ENCODE measurements around the gene SIPA1L3.

The SIPA1L3 gene

DNA sequence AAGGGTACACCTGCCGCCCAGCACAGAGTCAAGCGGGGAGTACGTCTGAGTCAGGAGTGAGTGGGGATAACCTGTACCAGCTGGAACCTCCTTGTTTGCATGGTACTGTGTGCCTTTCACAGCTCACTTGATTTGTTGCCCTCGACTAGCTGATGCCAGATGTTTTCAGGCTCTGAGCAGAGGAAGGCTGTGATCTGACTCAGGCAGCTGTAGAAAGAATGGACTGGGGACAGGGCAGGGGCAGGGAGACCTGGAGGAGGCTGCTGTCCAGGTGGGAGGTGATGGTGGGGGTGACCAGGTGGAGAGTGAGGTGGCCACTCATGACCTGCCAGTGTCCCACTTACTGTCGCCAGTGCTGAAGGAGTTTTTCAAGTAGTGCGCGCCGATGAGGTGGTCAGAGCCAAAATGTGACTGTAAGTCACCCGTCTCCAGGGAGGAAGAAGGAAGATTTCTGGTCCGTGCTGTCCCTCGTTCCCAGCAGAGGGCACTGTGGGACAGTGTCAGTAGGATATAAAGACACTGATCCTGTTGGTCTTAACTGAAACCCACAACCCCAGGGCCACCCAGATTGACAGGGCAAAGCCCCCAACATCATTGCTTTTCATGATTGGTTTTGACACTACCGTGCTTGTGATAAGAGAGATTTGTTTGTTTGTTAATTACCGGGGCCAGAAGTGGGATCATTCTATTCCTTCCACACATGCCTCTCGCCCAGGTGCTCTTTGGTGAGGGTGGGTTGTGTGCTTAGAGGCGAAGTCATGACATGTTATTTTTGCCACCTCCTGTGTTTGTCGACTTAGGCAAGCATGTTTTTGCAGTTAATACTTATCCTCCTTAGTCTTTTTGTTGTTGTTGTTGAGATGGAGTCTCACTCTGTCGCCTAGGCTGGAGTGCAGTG is 188.7 kb downstream of the SIPA1L3 start:
- DNase-seq (ENCODE audit: low spot score) (peak; percentile 19), FAIRE-seq (no peak)

DNA sequence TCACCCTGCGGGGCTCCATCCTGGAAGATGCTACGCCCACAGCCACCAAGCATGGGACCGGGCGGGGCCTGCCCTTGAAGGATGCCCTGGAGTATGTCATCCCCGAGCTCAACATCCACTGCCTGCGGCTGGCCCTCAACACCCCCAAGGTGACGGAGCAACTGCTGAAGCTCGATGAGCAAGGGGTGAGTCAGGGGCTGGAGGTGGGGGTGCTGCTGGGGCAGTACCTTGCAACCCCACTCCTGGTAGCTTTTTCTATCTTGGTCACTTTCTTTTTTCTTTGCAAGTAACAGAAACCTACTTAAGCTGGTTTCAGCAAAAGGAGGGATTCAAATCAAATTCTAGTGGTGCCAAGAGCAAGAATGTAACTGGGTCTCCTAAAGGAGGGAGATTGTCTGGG is 193.0 kb downstream of the SIPA1L3 start:
- DNase-seq (ENCODE audit: low spot score) (no peak), FAIRE-seq (no peak)

DNA sequence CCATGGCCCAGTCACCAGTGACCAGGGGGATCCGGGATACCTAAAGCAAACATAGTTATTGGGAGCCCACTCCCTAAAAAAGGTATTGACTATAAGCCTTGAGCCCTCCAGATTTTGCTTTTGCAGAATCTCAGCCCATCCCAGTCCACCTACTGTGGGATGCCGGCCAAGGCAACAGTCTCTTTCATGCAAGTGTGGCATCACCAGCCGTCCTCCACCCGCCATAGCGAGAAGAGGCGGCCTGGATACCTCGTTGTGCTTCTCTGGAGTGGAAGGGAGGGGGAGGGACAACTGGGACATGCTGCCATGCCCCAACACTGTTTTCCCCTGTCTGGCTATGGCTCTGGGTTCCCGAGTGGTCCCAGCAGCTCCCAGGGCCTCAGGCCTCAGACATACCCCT is 193.6 kb downstream of the SIPA1L3 start:
- FAIRE-seq = no peak
- no peak for DNase-seq (ENCODE audit: low spot score)

DNA sequence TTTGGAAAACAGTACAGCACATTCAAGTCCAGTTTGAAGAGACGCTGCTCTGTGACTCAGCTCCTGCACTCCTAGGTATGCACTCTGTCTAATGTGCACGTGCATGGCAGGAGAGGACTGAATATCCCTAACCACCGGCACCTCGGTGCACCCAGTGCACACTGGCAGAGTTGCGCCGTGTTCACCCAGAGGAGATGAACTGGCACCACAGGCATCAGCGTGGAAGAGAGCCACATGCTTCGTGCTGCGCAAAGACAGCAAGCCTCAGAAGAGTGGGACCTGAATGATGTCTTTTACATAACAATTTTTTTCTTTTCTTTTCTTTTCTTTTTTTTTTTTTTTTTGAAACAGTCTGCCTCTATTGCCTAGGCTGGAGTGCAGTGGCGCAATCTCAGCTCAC is 194.7 kb downstream of the SIPA1L3 start:
- DNase-seq (ENCODE audit: low spot score) (no peak), FAIRE-seq (no peak)

DNA sequence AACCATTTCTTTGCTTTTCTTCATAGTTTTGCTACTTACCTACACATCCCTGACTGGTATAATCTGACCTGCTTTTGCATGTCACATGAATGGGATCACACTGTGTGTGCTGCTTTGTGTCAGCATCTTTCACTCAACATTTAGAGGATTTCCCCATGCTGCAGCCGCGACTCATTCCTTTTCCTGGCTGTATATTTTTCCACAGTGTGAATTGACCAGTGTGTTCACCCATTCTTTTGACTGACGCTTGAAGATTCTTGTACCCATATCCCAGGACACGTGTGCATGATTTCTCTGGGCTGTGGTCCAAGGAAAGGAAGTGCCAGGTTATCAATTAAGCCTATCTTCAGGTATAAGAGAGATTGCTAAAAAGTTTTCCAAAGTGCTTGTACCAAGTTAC is 198.6 kb downstream of the SIPA1L3 start:
- FAIRE-seq (no peak), DNase-seq (ENCODE audit: low spot score) (no peak)

DNA sequence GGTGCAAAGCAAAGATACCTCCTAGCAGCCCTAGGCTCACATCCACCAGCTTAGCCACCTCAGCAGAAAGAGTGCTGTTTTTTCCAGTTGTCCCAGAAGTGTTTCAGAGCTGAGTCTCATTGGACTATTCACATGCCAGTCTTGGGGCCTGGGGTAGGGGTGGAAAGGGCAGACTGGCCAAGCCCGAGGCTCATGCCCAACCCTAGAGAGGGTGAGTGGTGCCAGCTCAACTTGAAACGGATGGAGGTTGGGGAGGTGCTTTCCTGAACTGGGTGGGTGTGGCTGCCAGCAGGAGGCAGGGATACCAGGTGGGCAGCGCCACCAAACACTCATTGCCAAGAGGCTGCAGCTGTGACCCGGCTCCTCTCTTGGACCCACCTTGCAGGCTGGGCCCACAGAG is 200.1 kb downstream of the SIPA1L3 start:
- FAIRE-seq (no peak), DNase-seq (ENCODE audit: low spot score) (no peak)

DNA sequence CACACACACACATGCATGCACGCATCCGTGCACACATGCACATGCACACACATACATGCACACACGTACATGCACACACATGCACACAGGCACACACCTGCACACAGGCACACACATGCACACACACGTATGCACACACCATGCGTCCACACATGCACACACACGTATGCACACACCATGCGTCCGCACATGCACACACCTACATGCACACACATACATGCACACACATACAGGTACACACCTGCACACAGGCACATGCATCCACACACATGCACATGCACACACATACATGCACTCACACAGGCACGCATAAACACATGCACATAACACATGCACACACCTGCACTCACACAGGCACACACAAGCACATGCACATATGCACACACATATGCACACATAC is 204.9 kb downstream of the SIPA1L3 start:
- FAIRE-seq = no peak
- no peak for DNase-seq (ENCODE audit: low spot score)

DNA sequence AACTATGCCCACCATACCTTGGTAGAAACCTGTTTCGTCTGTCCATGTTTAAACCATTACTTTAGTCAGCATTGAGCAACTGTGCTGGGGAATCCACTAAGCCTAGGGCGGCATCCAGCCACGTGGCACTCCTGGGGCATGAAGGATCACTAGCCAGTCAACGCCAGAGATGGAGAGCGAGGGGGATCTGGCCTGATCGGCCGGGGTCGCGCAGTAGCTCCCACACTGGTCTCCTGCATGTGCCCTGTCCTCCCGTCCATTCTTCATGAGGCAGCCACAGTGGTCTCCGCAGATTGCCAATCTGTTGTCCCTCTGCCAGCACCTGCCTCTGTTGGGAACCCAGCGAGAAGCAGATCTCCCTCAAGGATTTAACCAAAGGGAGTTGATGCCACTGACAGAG is 207.6 kb downstream of the SIPA1L3 start:
- FAIRE-seq (no peak), DNase-seq (ENCODE audit: low spot score) (no peak)

DNA sequence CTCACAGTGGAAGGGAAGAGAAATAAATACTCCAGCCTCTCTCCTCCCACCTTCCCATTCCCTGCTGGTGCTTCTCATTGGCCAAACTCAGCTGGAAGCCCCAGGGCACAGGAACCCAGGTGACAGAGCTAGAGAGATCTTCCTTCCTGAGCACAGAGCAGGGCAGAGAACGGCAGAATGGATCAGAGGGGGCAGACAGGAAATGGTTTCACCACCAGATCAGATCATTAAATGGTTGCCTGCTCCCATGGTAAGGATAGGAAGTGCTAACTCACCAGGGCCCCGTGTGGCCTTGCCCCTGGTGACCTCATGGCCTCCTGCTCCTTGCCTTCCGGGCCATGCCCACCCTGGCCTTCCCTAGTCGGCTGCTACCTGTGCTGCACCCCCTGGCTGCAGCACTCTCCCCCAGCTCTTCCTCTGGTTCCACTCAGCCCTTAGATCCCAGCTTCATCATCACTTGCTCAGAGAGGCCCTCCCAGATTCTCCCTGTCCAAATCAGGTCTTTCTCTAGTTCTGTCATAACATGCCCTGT is 208.3 kb downstream of the SIPA1L3 start:
- no peak for DNase-seq (ENCODE audit: low spot score)
- FAIRE-seq = no peak

DNA sequence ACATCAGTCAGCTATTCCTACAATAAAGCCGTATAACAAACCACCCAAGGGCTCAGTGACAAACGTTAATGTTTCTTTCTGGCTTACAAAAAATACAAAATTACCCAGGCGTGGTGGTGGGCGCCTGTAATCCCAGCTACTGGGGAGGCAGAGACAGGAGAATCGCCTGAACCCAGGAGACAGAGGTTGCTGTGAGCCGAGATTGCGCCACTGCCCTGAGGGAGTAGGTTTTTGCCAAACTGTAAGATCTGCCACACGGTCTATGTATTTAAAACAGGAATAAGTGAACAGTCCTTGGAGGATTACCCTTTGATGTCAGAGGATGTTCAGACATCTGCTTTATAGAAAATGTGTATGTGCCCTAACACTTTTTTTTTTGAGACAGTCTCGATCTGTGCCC is 211.2 kb downstream of the SIPA1L3 start:
- DNase-seq (ENCODE audit: low spot score) (no peak), FAIRE-seq (no peak)

DNA sequence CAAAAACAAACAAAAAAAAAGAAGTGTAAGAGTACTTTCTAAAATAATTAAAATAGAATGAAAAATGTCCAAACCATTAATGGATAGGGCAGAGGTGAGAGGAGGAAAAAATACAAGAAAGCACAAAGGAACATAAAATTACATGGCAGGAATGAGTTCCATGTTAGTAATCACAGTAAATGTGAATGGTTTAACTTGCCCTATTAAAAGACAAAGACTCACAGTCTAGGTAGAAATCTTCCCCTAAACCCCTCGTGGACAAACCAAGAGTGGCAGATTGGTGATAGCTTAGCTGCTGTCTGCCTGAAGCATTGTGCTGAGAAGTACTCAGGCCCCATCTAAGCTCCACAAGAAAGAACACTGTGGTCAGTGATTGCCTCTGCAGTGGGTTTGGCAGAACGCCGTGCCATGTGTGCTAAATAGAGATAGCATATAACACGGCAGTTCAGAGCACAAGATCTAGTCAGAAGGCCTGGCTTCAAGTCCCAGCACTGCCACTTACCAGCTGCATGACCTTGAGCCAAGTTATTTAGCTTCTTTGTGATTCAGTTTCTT is 213.5 kb downstream of the SIPA1L3 start:
- DNase-seq (ENCODE audit: low spot score) = no peak
- no peak for FAIRE-seq

DNA sequence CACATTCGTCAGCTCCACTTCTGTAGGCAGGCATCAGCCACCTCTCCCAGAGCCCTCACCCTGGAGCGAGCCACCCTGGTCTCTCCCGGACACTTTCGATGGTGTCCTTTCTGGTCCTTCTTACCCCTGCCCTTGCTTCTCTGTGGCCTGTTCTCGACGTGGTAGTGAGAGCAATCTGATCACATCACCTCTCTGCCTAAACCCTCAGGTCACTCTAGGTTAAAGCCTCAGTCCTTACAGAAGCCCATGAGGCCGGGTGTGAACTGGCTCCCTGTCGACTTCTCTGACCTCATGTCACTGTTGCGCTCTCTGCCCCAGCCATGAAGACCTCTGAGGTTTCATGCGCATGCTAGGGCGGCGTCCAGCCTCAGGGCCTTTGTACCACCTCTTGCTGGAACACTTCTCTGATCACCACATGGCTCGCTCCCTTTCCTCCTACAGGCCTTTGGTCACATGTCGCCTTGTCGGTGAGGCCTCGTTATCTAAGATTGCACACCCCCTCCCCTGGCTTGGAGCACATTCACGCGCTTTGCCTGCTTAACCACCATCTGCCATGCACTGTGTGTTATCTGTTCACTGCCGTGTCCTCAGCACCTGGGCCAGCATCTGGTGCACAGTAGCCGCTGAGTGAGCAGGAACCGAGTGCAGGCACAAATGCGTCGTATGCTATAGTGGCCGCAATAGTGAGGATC is 215.5 kb downstream of the SIPA1L3 start:
- DNase-seq (ENCODE audit: low spot score) = no peak

DNA sequence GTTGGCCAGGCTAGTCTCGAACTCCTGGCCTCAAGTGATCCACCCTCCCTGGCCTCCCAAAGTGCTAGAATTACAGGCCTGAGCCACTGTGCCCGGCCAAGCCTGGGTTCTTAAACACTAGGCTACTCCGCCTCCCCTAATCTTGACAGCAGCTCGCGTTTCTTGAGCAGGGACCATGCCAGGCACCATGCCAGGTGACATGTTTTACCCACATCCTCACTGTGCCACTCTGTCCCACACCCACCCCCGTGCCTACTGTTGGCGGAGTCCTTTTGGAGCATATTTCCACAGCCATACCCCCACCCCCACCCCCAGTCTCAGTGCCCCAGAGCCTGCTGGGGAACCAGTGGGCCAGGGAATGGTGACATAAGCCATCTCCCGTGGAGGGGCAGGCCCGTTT is 218.2 kb downstream of the SIPA1L3 start:
- DNase-seq (ENCODE audit: low spot score) = no peak
- FAIRE-seq = no peak

More for the DNA sequence above, 215.5 kb downstream of the SIPA1L3 start:
- no peak for FAIRE-seq

DNA sequence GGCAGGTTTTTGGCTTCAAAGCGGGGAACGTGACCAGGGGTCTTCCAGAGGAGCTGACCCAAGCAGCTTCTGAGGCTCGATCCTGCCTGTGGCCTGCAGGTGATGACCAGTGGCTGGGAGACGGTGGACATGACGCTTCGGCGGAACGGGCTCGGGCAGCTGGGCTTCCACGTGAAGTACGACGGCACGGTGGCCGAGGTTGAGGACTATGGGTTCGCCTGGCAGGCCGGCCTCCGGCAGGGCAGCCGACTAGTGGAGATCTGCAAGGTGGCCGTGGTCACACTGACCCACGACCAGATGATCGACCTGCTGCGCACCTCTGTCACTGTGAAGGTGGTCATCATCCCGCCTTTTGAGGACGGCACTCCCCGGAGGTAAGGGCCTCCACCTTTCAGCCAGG is 223.4 kb downstream of the SIPA1L3 start:
- DNase-seq (ENCODE audit: low spot score) (no peak), FAIRE-seq (no peak)

DNA sequence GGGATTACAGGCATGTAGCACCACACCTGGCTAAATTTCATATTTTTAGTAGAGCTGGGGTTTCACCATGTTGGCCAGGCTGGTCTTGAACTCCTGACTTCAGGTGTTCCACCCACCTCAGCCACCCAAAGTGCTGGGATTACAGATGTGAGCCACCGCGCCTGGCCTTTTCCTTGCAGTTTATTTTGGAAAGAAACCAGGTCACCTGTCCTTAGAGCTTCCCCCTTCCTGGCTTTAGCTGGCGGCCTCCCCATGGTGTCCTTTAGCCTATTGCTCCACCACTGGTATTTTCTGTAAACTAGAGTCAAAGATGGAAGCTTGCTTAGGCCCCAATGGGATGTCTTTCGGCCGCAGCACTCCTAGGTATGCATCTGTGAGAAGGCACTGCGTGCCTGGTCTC is 225.8 kb downstream of the SIPA1L3 start:
- DNase-seq (ENCODE audit: low spot score) = no peak
- no peak for FAIRE-seq

DNA sequence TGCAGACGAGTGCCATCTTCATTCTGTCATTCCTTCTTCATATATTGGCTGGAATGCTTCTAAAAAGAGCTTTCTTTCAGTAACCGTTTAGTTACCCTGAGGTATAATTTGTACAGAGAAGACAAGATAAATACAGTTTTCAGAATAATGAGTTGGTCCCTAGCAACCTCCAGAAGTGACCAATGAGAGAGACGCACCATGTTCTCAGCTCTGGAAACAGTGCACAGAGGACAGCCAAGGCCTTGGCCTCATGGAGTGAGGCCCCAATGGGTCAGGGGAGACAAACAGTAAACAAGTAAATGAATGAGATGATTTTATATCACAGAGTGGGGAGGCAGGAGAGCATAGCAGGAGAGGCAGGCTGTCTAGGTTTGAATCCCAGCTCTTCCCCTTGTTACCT is 226.3 kb downstream of the SIPA1L3 start:
- DNase-seq (ENCODE audit: low spot score) = no peak
- no peak for FAIRE-seq

DNA sequence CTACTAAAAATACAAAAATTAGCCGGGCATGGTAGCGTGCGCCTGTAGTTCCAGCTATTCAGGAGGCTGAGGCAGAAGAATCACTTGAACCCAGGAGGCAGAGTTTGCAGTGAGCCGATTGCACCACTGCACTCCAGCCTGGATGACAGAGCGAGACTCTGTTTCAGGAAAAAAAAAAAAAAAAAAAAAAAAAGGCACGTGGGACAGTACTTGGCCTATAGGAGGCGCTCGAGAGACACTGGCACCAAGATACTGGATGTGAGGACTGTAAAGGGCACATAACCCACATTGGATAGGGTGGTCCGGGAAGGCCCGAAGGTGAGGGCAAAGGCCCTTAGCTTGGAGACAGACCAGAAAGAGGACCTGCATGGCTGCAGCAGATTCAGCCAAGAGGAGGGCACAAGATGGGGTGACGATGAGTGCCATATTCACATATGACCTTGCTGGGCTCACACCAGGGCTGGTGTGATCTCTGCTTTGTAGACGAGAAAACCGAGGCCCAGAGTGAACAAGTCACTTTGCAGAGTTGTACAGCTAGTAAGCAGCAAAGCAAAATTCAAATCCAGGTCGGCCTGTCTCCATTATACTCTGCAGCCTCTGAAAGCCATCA is 227.6 kb downstream of the SIPA1L3 start:
- peak; percentile 5 for DNase-seq (ENCODE audit: low spot score)
- no peak for FAIRE-seq

DNA sequence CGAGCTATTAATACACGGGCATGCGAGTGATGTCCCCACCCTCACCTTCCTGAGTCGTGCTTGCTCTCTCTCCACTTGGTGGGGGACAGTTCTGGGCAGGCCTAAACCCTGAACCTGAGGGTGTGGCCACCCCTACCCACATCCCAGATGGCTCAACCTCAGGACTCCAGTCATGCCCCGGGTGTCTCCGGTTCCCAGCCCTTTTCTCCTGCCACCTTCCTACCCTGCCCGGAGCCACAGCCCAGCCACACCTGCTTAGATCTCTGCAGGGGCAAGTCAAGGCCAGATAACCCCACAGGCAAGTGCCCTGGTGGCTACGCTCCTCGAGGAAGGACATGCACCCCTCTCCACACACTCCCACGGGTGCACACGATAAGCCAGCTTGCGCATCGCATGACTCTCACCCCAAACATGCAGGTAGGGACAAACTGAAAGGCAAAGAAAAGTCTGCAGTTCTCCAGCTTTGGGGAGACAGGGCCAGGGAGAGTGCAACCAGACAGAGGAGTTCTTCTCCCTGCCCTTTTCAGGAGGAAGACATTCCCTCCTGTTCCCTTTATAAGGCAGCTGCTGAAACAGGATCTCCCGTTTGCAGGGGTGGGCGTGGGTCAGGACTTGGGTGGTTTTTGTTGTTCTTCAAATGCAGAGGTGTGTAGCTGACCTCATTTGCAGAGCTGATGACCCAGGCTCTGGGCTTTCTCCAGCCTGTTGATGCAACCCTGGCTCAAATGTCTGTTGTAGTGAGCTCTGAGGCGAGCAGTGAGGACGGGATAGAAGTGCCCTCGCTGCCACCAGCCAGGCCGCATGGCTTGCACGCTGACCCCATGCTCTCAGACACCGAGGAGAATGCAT is 228.4 kb downstream of the SIPA1L3 start:
- FAIRE-seq (no peak), DNase-seq (ENCODE audit: low spot score) (no peak)

DNA sequence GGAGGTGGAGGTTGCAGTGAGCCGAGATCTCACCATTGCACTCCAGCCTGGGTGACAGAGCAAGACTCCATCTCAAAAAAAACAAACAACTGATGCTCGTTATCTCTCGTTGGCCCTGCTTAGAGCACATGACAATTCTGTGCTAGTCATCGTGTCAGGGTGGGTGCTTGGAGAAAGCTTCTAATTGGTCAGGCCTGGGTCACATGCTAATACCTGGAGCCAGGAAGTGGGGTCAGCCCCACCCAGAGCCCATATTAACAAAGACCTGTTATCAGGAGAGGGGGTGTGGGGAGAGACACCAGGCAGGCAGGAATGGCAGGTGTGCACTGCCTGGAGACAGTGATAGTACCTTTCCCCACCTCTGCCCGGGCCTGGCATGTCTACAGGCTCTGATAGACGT is 232.1 kb downstream of the SIPA1L3 start:
- FAIRE-seq (no peak), DNase-seq (ENCODE audit: low spot score) (no peak)

DNA sequence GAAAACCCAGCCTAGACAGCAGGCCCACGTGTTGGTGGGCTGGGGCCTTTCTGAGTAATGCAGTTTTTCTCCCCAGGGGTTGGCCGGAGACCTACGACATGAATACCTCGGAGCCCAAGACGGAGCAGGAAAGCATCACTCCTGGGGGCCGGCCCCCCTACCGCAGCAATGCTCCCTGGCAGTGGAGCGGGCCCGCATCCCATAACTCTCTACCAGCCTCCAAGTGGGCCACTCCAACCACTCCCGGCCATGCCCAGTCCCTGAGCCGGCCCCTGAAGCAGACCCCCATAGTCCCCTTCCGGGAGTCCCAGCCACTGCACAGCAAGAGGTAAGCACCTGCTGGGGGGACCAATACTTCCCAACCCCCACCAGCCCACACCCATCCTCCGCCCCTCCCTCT is 234.1 kb downstream of the SIPA1L3 start:
- DNase-seq (ENCODE audit: low spot score) (no peak), FAIRE-seq (no peak)
